A549 treated with DMSO at 1 μM for 4 hours (cell line): ENCODE results near the gene C2orf74. TPM values are rescaled to one million over a fixed set of nuclear protein-coding genes. Genes with fewer than 3 reads are reported as not detected.

Experiments used
- total RNA-seq: library from RNA; stranded (reverse); fragments of 200-300 nt; extraction: Qiagen RNA extraction; gene quantifications from 5 replicates; pipeline ENCODE4 v1.2.3, GENCODE V29; 2022; ENCODE audit warnings: low read depth

The C2orf74 gene
- total RNA-seq: 15.1 to 17.2 TPM (median 15.3 TPM) in 5 replicates

GRCh38 chr2:61161888-61162287 is at the start of gene C2orf74:
Gene C2orf74, plus strand, starts transcription at chr2:61162188. Its CDS starts 327 bp downstream, at chr2:61162515.

Other genes with a start within 250 kb of the C2orf74 start
- 14.1 to 20.8 TPM (median 17.8 TPM) in 5 replicates for gene PEX13, start 144.5 kb upstream of the C2orf74 start, total RNA-seq
- 2.1 to 3.5 TPM (median 3.2 TPM) in 5 replicates for gene PUS10, start 143.9 kb upstream of the C2orf74 start, total RNA-seq
- gene SANBR, start 96.3 kb upstream of the C2orf74 start, total RNA-seq: 9.7 to 15.5 TPM (median 13.5 TPM) in 5 replicates